Mesenchymal stem cell (in vitro differentiated cells and primary cell): ENCODE results near the gene RASSF10.

Experiments
- DNase-seq: peaks from one replicate; pipeline ENCODE4 v3.0.0-alpha.2; 2013
- H2AFZ ChIP-seq: one replicate; pipeline ENCODE4 v1.6.1; 2013; ENCODE audit warnings: low read depth, mild to moderate bottlenecking, control low read depth, inconsistent platforms, low read length, moderate library complexity
- H2AK5ac ChIP-seq: 2 replicates; pipeline ENCODE4 v1.6.1; 2013; ENCODE audit warnings: low read length, moderate library complexity, mild to moderate bottlenecking, inconsistent platforms; ENCODE audit not compliant: severe bottlenecking
- H2BK120ac ChIP-seq: one replicate; pipeline ENCODE4 v1.6.1; 2013; ENCODE audit warnings: low read depth, mild to moderate bottlenecking, inconsistent platforms, low read length, moderate library complexity
- H2BK12ac ChIP-seq, 2 experiments: one replicate each; pipeline ENCODE4 v1.6.1; 2013; ENCODE audit warnings: inconsistent platforms in 2 of 2, low read length in 2 of 2, mild to moderate bottlenecking in 2 of 2, moderate library complexity in 2 of 2, control low read depth in 1 of 2
- H2BK15ac ChIP-seq: one replicate; pipeline ENCODE4 v1.6.1; 2013; ENCODE audit warnings: mild to moderate bottlenecking, low read depth, inconsistent platforms; ENCODE audit not compliant: poor library complexity, severe bottlenecking
- H2BK5ac ChIP-seq: 2 replicates; pipeline ENCODE4 v1.6.1; 2013; ENCODE audit warnings: low read depth, mild to moderate bottlenecking, low read length, control low read depth, inconsistent platforms; ENCODE audit not compliant: poor library complexity, severe bottlenecking
- H3K14ac ChIP-seq, 2 experiments: one replicate each; pipeline ENCODE4 v1.6.1; 2013; ENCODE audit warnings: inconsistent platforms in 2 of 2, low read length in 2 of 2, control low read depth in 1 of 2, mild to moderate bottlenecking in 1 of 2, moderate library complexity in 1 of 2
- H3K18ac ChIP-seq, 2 experiments: one replicate each; pipeline ENCODE4 v1.6.1; 2013; ENCODE audit warnings: inconsistent platforms in 2 of 2, low read length in 2 of 2, control low read depth in 1 of 2, low read depth in 1 of 2, mild to moderate bottlenecking in 1 of 2
- H3K23ac ChIP-seq, 2 experiments: one replicate each; pipeline ENCODE4 v1.6.1; 2013; ENCODE audit warnings: inconsistent platforms in 2 of 2, low read length in 2 of 2, mild to moderate bottlenecking in 2 of 2, moderate library complexity in 2 of 2, control low read depth in 1 of 2
- H3K27ac ChIP-seq: 2 replicates; pipeline ENCODE4 v1.5.1; 2013; ENCODE audit warnings: mild to moderate bottlenecking, moderate library complexity, low read length, control low read depth, inconsistent platforms; ENCODE audit not compliant: poor library complexity, severe bottlenecking
- H3K27me3 ChIP-seq, 2 experiments: 2 replicates each; pipeline versions ENCODE4 v1.6.1 to v1.7.0; 2013; ENCODE audit warnings: low read length in 2 of 2, mild to moderate bottlenecking in 2 of 2, moderate library complexity in 2 of 2, control low read depth in 1 of 2, inconsistent platforms in 1 of 2; ENCODE audit not compliant: control insufficient read depth in 1 of 2, insufficient read depth in 1 of 2
- H3K36me3 ChIP-seq, 2 experiments: 2 replicates each; pipeline versions ENCODE4 v1.6.1 to v1.7.0; 2013; ENCODE audit warnings: low read length in 2 of 2, control low read depth in 1 of 2, inconsistent platforms in 1 of 2, low read depth in 1 of 2, mild to moderate bottlenecking in 1 of 2; ENCODE audit not compliant: insufficient read depth in 2 of 2, control insufficient read depth in 1 of 2
- H3K4ac ChIP-seq, 2 experiments: one replicate each; pipeline ENCODE4 v1.6.1; 2013; ENCODE audit warnings: inconsistent platforms in 2 of 2, low read length in 2 of 2, mild to moderate bottlenecking in 2 of 2, moderate library complexity in 2 of 2, control low read depth in 1 of 2, low read depth in 1 of 2
- H3K4me1 ChIP-seq: 2 replicates; pipeline ENCODE4 v1.6.1; 2013; ENCODE audit warnings: low read depth, low read length, control low read depth; ENCODE audit not compliant: control insufficient read depth, insufficient read depth
- H3K4me2 ChIP-seq: 2 replicates; pipeline ENCODE4 v1.6.1; 2013; ENCODE audit warnings: low read length, mild to moderate bottlenecking, inconsistent platforms; ENCODE audit not compliant: poor library complexity, severe bottlenecking
- H3K4me3 ChIP-seq, 2 experiments: 2 replicates each; pipeline versions ENCODE4 v1.5.1 to v1.7.0; 2013; ENCODE audit warnings: low read length in 2 of 2, mild to moderate bottlenecking in 2 of 2, control low read depth in 1 of 2, low read depth in 1 of 2; ENCODE audit not compliant: insufficient read depth in 1 of 2
- H3K79me1 ChIP-seq: replicated peaks from 2 replicates; pipeline ENCODE4 v1.6.1; 2013; ENCODE audit warnings: mild to moderate bottlenecking, control low read depth, low read length, inconsistent platforms; ENCODE audit not compliant: poor library complexity, severe bottlenecking
- H3K9ac ChIP-seq: 2 replicates; pipeline ENCODE4 v1.7.0; 2013; ENCODE audit warnings: mild to moderate bottlenecking, low read length, moderate library complexity
- H3K9me3 ChIP-seq: 2 replicates; pipeline ENCODE4 v1.7.0; 2013; ENCODE audit warnings: mild to moderate bottlenecking, low read length; ENCODE audit not compliant: control insufficient read depth
- H4K8ac ChIP-seq: one replicate; pipeline ENCODE4 v1.6.1; 2013; ENCODE audit warnings: inconsistent platforms, mild to moderate bottlenecking, low read length, moderate library complexity
- H4K91ac ChIP-seq: one replicate; pipeline ENCODE4 v1.6.1; 2013; ENCODE audit warnings: mild to moderate bottlenecking, low read length, inconsistent platforms
- WGBS: methylation state at CpG from one replicate; pipeline ENCODE4 v1.1.7; 2013; ENCODE audit warnings: mixed read lengths; 5-methylcytosine and 5-hydroxymethylcytosine counted together

RASSF10 gene

GRCh38 chr11:13045734-13046133 lies 36.6 kb downstream of the RASSF10 start:
- Histone ChIP-seq H2BK12ac (no peak overlapping the region), H3K79me1 (no peaks in the 10 kb centered on the region), H3K9ac (no peak overlapping the region), H3K27me3 (peaks cover 0 to 55% of the 10 kb centered on the region in 2 experiments), H3K23ac (no peak overlapping the region), H3K4ac (no peak overlapping the region), H3K14ac (no peak overlapping the region), H2BK120ac (no peak overlapping the region), H3K4me3 (no peak overlapping the region), H4K91ac (no peak overlapping the region), H2BK5ac (no peak overlapping the region), H3K9me3 (no peaks in the 10 kb centered on the region), H3K36me3 (no peaks in the 10 kb centered on the region), H3K18ac (no peak overlapping the region), H2BK15ac (no peak overlapping the region), H3K27ac (no peak overlapping the region), H2AFZ (no peak overlapping the region), H4K8ac (no peak overlapping the region), H2AK5ac (peak overlapping the region; percentile 45), H3K4me2 (no peak overlapping the region), H3K4me1 (no peaks in the 10 kb centered on the region)
- 76% methylated on average over 5 of the region's 5 CpGs for WGBS
- no peak for DNase-seq

- DNase-seq, result no peak
- no peaks in the 10 kb centered on the region for H3K4me1 ChIP-seq
- H3K4me3 ChIP-seq, result no peak overlapping the region
- 80% methylated on average over 10 of the region's 10 CpGs for WGBS
- H3K4ac ChIP-seq, result no peak overlapping the region
- H2BK120ac ChIP-seq, result no peak overlapping the region
- H3K4me2 ChIP-seq, result no peak overlapping the region
- H3K79me1 ChIP-seq, result no peaks in the 10 kb centered on the region
- H3K27ac ChIP-seq, result no peak overlapping the region
- H3K27me3 ChIP-seq, result peaks cover 0 to 44% of the 10 kb centered on the region in 2 experiments
- no peak overlapping the region for H2BK12ac ChIP-seq
- H3K14ac ChIP-seq, result no peak overlapping the region
- no peak overlapping the region for H2AK5ac ChIP-seq
- H3K9me3 ChIP-seq, result no peaks in the 10 kb centered on the region
- H2BK15ac ChIP-seq, result no peak overlapping the region
- H4K8ac ChIP-seq, result no peak overlapping the region
- no peak overlapping the region for H2BK5ac ChIP-seq
- no peak overlapping the region for H3K9ac ChIP-seq
- H3K18ac ChIP-seq, result no peak overlapping the region
- no peak overlapping the region for H4K91ac ChIP-seq
- no peak overlapping the region for H2AFZ ChIP-seq
- H3K23ac ChIP-seq, result no peak overlapping the region
- no peaks in the 10 kb centered on the region for H3K36me3 ChIP-seq
Measured at GRCh38 chr11:13046637-13047570, 37.8 kb downstream of the RASSF10 start.

GRCh38 chr11:13047884-13048283 lies 38.8 kb downstream of the RASSF10 start:
- no peak overlapping the region for H2BK5ac ChIP-seq
- H3K9me3 ChIP-seq, result no peaks in the 10 kb centered on the region
- 94% methylated on average over 3 of the region's 4 CpGs for WGBS
- no peak overlapping the region for H3K4me3 ChIP-seq
- peaks cover 0 to 38% of the 10 kb centered on the region in 2 experiments for H3K27me3 ChIP-seq
- no peak overlapping the region for H2AK5ac ChIP-seq
- H3K23ac ChIP-seq, result no peak overlapping the region
- H3K18ac ChIP-seq, result no peak overlapping the region
- H2AFZ ChIP-seq, result no peak overlapping the region
- H3K27ac ChIP-seq, result no peak overlapping the region
- DNase-seq, result no peak
- H2BK120ac ChIP-seq, result no peak overlapping the region
- no peak overlapping the region for H4K91ac ChIP-seq
- H4K8ac ChIP-seq, result no peak overlapping the region
- no peaks in the 10 kb centered on the region for H3K79me1 ChIP-seq
- no peak overlapping the region for H3K14ac ChIP-seq
- H3K36me3 ChIP-seq, result no peaks in the 10 kb centered on the region
- no peak overlapping the region for H3K9ac ChIP-seq
- no peak overlapping the region for H2BK12ac ChIP-seq
- H3K4me2 ChIP-seq, result no peak overlapping the region
- H3K4me1 ChIP-seq, result peaks cover 2% of the 10 kb centered on the region
- no peak overlapping the region for H3K4ac ChIP-seq
- H2BK15ac ChIP-seq, result no peak overlapping the region

- Histone ChIP-seq H2BK120ac (no peak overlapping the region), H3K18ac (no peak overlapping the region), H2BK5ac (no peak overlapping the region), H4K91ac (no peak overlapping the region), H2AFZ (no peak overlapping the region), H3K4ac (no peak overlapping the region), H2BK15ac (no peak overlapping the region), H4K8ac (no peak overlapping the region), H3K27ac (no peak overlapping the region), H3K4me1 (peaks cover 7% of the 10 kb centered on the region), H3K4me3 (no peak overlapping the region), H3K23ac (no peak overlapping the region), H3K9ac (no peak overlapping the region), H3K9me3 (no peaks in the 10 kb centered on the region), H2AK5ac (no peak overlapping the region), H3K27me3 (peaks cover 0 to 17% of the 10 kb centered on the region in 2 experiments), H2BK12ac (no peak overlapping the region), H3K79me1 (no peaks in the 10 kb centered on the region), H3K4me2 (no peak overlapping the region), H3K14ac (no peak overlapping the region), H3K36me3 (no peaks in the 10 kb centered on the region)
- WGBS, result 67% methylated on average over 2 of the region's 2 CpGs
- DNase-seq, result no peak
Measured at GRCh38 chr11:13051257-13051656, 42.1 kb downstream of the RASSF10 start.
